ENCODE data around the gene SLC66A1.

- TF ChIP-seq CTCF (IDR thresholded peaks at IDR 0.05) (no peak), POLR2A (IDR thresholded peaks at IDR 0.05) (no peak)
Observed at GRCh38 chr1:19342894-19343616, 30.9 kb downstream of the SLC66A1 start.
